GM18873 (cell line): Measurements from ENCODE around the gene ANKRD12.
A peak's percentile ranks its signal among the peaks of the same experiment; 100 is the strongest.
"Not testable (repeated sequence)": the region's sequence is repeated elsewhere in the genome, so short reads cannot be mapped to it uniquely, and the experiment has no call there.

Source experiments
- ATAC-seq: cut with Tn5 transposase; IDR thresholded peaks from one replicate; pipeline ENCODE4 v1.9.1; 2021; ENCODE audit warnings: mild to moderate bottlenecking, moderate library complexity, moderate number of reproducible peaks; ENCODE audit not compliant: unreplicated experiment, low FRiP score

Gene ANKRD12

GRCh38 chr18:9136315-9137155 lies at the start of gene ANKRD12:
ANKRD12 (plus strand) TSS chr18:9136781; CDS start chr18:9182433, 45,652 bp downstream.
- ATAC-seq, result peak; percentile 69

DNA sequence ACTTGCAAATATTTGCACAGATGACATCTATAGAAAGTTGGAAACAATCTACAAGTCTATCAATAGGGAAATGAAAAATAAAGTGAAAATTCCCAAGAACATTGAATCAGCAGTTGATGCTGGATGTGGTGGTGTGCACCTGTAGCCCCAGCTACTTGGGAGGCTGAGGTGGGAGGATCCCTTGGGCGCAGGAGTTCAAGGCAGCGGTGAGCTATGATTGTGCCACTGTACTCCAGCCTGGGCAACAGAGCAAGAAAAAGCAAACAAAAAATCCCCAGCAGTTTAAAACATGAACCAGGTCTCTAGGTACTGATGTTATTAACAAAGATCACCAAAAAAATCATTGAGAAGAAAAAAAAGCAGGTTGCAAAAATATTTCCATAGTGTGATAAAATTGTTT lies 49.4 kb upstream of the ANKRD12 start:
- no peak for ATAC-seq

GRCh38 chr18:9088252-9088651 lies 48.3 kb upstream of the ANKRD12 start:
- no peak for ATAC-seq

GRCh38 chr18:9088727-9089126 lies 47.9 kb upstream of the ANKRD12 start:
- ATAC-seq, result not testable (repeated sequence)

GRCh38 chr18:9090578-9090977 lies 46.0 kb upstream of the ANKRD12 start:
- ATAC-seq, result no peak

- ATAC-seq, result no peak
Measured at GRCh38 chr18:9091066-9091476, 45.5 kb upstream of the ANKRD12 start.

DNA sequence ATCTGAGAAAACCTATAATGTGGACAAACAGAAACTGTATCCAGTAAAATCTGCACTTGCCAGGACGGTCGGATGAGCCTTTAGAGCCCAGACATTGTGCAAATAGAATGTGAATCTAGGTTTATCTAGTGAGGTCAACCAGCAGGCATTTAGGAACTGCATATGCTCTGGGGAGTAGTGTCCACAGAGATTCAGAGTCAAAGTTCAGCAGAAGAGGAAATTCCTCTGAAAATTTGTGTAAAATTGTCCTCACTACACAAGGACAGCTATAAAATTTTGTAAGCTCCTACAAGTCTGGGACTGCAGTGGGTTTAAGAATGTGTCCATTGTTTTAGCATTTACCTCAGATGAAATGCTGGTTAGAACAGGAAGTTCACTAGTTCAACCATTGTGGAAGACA lies 43.9 kb upstream of the ANKRD12 start:
- ATAC-seq, result no peak

DNA sequence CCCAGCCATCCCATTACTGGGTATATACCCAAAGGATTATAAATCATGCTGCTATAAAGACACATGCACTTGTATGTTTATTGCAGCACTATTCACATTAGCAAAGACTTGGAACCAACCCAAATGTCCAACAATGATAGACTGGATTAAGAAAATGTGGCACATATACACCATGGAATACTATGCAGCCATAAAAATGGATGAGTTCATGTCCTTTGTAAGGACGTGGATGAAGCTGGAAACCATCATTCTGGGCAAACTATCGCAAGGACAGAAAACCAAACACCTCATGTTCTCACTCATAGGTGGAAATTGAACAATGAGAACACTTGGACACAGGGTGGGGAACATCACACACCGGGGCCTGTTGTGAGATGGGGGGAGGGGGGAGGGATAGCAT lies 43.5 kb upstream of the ANKRD12 start:
- not testable (repeated sequence) for ATAC-seq

- no peak for ATAC-seq
Measured at GRCh38 chr18:9094307-9095226, 42.0 kb upstream of the ANKRD12 start.

- ATAC-seq, result peak; percentile 83
Measured at GRCh38 chr18:9095297-9096006, 41.1 kb upstream of the ANKRD12 start.

GRCh38 chr18:9096007-9096371 lies 40.6 kb upstream of the ANKRD12 start:
- no peak for ATAC-seq

GRCh38 chr18:9096685-9097084 lies 39.9 kb upstream of the ANKRD12 start:
- ATAC-seq, result no peak

DNA sequence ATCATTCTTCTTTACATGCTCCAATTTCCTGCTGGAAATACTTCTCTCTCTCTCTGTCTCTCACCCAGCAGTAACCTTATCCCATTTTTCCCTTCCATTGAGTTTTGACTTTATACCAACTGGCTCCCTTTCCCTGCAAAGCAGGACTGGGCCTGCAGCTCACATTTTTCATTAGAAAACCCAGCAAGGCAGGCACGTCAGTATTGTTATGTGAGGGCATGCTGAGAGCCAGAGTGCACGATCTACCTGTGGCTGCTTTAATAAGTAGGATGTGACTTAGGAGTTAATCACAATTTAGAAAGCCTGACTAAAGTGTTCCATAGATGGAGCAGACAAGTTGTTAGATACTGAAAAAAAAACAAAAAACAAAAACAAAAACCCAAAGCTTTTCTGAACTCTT lies 39.2 kb upstream of the ANKRD12 start:
- no peak for ATAC-seq

GRCh38 chr18:9100796-9101195 lies 35.8 kb upstream of the ANKRD12 start:
- no peak for ATAC-seq

DNA sequence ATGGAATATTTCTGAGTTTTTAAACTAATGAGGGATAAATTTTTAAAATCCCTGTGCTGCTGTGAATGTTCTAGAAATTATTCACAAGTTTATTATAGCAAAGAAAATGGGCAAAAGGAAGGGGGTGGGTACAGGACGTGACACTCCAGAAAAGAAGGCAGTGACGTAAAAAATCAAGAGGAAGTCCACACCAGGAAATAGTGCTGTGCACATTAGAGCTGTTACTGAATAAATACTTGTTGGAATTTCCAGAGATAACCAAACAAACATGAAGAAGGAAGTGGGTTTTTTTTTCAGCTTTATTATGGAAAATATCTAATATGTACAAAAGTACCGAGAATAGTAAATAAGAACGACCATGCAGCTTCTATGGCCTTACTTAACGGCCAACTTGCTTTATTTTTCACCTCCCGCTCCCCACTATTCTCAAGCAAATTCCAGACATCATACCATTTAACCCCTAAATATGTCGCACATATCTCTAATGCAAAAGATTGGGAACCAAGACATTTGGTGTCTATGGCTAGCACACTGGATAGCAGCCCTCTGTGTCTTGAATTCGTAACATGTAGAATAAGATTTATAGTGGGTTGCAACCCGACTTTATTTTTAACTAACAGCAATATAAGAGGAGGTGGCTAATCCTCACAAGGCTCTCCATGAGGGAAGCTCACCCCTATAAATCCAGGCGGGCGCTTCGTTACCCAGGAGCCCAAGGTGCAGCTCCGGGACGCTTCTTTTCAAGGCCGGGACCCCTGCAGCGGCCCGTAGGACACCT lies 34.7 kb upstream of the ANKRD12 start:
- ATAC-seq, result no peak

DNA sequence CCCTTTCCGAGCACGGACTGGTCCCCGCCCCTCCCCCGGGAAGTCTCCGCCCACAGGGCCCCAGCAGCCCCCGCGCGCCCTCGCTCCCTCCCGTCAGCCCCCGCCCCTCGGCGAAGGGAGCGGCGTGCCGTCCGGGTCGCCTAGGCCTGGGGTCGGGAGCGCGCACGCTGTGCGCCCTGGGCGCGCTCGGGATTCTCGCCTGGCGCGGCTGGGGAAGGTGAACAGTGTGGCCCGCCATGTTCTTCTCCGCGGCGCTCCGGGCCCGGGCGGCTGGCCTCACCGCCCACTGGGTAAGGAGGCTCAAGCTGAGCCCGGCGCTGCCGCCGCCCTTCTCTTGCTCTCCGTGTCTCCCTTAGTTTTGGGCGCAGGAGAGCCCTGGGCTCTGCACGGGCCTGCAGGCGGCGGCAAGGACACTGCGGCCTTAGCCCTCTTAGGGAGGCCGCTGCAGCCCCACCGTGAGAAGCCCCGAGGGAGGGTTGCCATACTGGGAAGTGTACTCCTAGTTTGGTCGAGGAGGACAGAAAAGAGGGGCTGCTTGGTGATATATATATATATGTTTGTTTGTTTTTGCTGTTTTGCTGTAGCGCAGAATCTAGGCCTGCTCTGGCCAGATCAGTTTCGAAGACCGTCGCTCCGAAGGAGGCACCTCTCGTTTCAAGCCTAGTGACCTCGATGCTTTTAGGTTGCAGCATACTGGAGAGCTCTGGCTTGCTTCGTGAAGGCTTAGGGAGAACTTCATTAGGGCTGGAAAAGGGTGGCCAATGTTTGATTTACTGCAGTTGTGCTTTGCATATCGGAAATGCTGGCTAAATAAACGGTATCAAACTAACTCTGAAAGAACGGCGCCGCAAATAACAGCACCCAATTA lies 33.8 kb upstream of the ANKRD12 start, which contains the start of gene NDUFV2:
NDUFV2 (plus strand) TSS at position 192 of the 868 bp plus-strand sequence; CDS start at position 237, 45 bp downstream.
- ATAC-seq, result peak; percentile 73

- ATAC-seq, result no peak
Measured at GRCh38 chr18:9103376-9103873, 33.2 kb upstream of the ANKRD12 start.

- no peak for ATAC-seq
Measured at GRCh38 chr18:9104244-9104901, 32.2 kb upstream of the ANKRD12 start.
